Memory B cell (primary cell): ENCODE results near the gene PMPCA.

Experiments used
- ATAC-seq: fragments of 150-1000 bp; cut with Tn5 transposase; 2 replicates; pipeline ENCODE4 v1.10.0; 2021; ENCODE audit warnings: low read depth, mild to moderate bottlenecking, moderate library complexity
- DNase-seq, 2 donors: peaks; one replicate each; pipeline ENCODE4 v3.0.0; 2022; ENCODE audit warnings: low spot score in 2 of 2
- H3K27ac Mint-ChIP-seq: one replicate; pipeline ENCODE4 v1.8.0; 2022; ENCODE audit warnings: mild to moderate bottlenecking, moderate library complexity, mixed read lengths
- H3K27me3 Mint-ChIP-seq: one replicate; pipeline ENCODE4 v1.8.0; 2022; ENCODE audit warnings: mixed read lengths
- H3K36me3 Mint-ChIP-seq: one replicate; pipeline ENCODE4 v1.8.0; 2022; ENCODE audit warnings: mild to moderate bottlenecking, mixed read lengths
- H3K4me1 Mint-ChIP-seq: one replicate; pipeline ENCODE4 v1.8.0; 2022; ENCODE audit warnings: mixed read lengths
- H3K4me3 Mint-ChIP-seq: one replicate; pipeline ENCODE4 v1.8.0; 2022; ENCODE audit warnings: mild to moderate bottlenecking, moderate library complexity, mixed read lengths
- H3K9me3 Mint-ChIP-seq: one replicate; pipeline ENCODE4 v1.8.0; 2022; ENCODE audit warnings: mixed read lengths

Gene PMPCA

DNA sequence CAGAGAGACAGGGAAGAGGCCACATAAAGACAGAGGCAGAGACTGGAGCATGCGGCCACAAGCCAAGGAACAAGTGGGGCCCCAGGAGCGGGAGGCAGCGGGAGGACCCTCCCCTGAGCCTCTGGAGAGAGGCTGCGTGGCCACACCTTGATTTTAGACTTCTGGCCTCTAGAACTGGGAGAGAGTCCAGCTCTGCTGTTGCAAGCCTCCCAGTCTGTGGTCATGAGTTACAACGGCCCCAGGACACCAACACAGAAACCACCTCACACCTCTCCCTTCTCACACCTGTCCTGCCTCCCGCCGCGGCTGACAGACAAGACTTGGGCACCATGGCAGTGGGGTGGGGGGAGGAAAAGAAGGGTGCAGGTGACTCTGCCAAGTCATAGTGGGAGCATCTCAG lies 27.0 kb downstream of the PMPCA start:
- Mint-ChIP-seq H3K36me3 (no peaks in the 10 kb centered on the region), H3K27me3 (no peaks in the 10 kb centered on the region), H3K4me1 (peaks cover 23% of the 10 kb centered on the region), H3K9me3 (no peaks in the 10 kb centered on the region), H3K4me3 (peak overlapping the region; percentile 84), H3K27ac (peak overlapping the region; percentile 65)
- ATAC-seq (no peak), DNase-seq (no peak)

DNA sequence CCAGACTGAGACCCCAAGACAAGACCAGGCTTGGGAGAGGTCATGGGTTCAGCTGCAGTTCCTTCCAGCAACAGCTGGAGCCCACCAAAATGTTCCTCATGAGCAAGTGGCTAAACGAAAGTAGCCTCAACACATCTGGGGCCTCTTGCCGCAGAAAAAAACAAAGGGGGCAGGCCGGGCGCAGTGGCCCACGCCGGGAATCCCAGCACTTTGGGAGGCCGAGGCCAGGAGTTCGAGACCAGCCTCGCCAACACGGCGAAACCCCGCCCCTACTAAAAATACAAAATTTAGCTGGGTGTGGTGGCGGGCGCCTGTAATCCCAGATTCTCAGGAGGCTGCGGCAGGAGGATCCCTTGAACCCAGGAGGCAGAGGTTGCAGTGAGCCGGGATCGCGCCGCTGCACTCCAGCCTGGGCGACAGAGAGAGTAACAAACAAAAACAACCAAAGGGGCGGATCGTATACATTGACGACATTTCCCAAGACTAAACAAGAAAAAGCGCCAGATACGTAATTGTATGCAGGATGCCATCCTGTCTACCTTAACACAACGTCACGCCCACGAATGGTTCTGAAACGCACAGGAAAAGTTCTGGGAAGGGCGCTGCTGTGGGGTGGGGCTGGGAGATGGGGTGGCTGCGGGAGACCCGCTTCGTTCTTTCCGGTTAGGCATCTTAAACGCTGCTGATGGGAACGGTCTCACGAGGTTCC lies 27.5 kb downstream of the PMPCA start:
- Mint-ChIP-seq H3K4me3 (peak overlapping the region; percentile 84), H3K4me1 (peaks cover 23% of the 10 kb centered on the region), H3K27me3 (no peaks in the 10 kb centered on the region), H3K27ac (no peak overlapping the region), H3K36me3 (peaks cover 2% of the 10 kb centered on the region), H3K9me3 (no peaks in the 10 kb centered on the region)
- DNase-seq: no peak
- no peak for ATAC-seq

DNA sequence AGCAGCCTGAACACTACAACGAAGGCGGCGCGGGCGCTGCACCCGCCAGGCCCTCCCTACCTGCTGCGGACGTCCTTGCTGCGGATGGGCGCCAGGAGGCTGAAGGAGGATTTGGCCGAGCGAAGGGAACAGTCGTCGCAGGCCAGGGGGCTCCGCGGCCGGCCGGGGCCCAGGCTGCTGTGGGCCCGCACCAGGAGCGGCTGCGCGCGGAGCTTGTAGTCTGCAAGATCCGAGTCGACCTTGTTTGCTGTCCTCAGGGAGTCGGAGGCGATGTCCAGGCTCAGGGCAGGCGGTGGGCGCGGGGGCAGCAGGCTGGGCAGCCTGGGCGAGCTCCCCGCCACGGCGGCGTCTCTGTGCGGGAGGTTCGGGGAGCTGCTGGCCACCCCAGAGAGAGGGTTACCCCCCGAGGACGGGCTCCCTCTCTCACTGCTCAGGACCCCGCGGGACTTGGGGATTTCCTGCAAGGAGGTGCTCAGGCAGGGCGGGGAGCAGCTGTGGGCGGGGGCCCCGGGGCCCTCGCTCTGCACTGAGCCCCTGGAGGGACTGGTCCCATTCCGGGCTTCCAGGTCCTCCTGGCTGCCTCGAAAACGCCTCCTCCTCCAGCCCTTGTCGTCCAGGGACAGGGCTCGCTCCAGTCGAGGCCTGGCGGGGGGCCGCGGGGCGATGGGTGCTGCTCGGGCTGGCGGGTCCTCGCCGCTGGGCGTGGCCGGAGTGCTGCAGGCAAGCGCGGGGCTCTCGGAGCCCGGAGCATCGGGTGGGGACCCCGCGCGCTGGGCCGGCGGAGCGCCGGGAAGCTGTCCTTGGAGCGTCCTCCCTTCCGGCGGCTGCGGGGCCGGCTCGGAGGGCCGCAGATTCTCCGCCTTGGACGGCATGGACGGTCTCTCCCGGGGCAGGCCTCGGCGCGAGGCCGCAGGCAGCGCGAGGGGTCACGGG lies 28.4 kb downstream of the PMPCA start:
- peak; percentile 77 for ATAC-seq
- peaks cover 6% of the 10 kb centered on the region for H3K36me3 Mint-ChIP-seq
- no peak overlapping the region for H3K27ac Mint-ChIP-seq
- H3K4me1 Mint-ChIP-seq: peaks cover 23% of the 10 kb centered on the region
- DNase-seq: peak; percentile 46 to 65
- peak overlapping the region; percentile 84 for H3K4me3 Mint-ChIP-seq
- no peaks in the 10 kb centered on the region for H3K27me3 Mint-ChIP-seq
- no peaks in the 10 kb centered on the region for H3K9me3 Mint-ChIP-seq

DNA sequence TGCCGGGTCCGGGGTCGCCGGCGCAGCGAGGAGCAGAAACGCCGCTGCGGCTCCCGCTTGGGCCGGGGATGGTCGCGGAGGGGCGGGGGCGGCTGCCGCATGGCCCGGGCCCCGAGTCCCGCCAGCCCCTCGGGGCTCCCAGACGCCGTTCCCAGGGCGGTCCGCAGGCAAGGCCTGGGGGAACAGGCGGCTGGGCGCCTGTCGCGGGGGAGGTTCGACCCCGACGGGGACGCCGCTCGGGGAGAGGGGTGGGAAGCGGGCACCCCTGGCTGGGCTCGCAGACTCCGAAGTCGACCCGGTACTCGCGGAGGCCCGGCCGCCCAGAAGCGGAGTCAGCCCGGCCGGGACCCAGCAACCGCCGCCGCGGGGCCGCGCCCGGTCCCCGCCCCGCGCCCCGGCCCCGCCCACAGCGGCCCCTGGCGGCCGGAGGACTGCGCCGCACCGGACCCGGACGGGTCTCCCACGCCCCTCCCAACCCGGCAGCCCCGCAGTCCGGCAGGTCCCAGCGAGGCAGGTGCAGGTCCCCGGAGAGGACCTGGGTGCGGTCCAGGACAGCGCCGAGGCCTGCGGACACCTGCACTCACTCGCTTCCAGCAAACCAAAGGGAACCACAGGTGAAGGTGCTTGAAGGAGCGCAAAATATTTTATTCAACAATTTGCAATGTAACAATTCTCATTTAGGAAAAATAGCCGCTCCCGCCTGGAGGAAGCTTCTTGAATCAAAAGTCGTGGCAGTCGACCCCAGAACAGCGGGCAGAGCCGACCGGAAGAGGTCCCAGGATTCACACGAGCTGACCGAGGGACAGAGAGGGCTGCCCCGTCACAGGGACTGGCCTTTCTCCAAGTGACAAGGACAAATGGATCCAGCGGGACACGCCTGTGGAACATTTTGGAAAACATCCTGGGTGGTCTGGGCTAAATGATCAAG lies 29.3 kb downstream of the PMPCA start, which contains the start of gene INPP5E:
TSS of gene INPP5E (minus strand) at position 365 of the 928 bp plus-strand sequence. CDS start 426 bp downstream, outside the sequence.
- DNase-seq (peak; percentile 95 to 99), ATAC-seq (peak; percentile 83)
- Mint-ChIP-seq H3K27me3 (no peaks in the 10 kb centered on the region), H3K36me3 (peaks cover 9% of the 10 kb centered on the region), H3K4me3 (peak within 1 kb of the TSS; percentile 84), H3K9me3 (no peaks in the 10 kb centered on the region), H3K4me1 (peaks cover 23% of the 10 kb centered on the region), H3K27ac (no peak within 1 kb of the TSS)

DNA sequence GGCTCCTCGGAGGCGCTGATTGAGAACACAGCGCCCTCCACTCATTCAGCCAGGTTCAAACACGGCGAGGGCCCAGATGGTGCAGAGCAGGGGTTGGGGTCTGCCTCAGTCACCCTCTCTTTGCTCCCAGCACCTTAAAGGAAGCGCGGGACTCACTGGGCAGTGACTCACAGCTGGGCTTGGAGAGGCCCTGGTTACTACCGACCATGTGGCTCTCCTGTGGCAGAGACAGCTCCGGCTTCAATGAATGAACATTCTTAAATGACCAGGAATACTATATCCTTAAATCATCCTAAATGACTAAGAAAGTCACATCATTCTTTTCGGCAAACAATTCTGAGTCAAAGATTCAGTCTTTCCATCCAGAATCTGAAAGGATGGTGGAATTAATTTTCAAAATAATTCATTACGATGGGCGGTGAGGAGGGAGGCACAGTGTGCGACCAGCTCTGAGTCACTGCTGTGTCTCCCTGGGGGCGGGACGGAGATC lies 30.8 kb downstream of the PMPCA start:
- no peak for DNase-seq
- H3K4me1 Mint-ChIP-seq: peaks cover 18% of the 10 kb centered on the region
- no peaks in the 10 kb centered on the region for H3K27me3 Mint-ChIP-seq
- ATAC-seq: no peak
- no peaks in the 10 kb centered on the region for H3K9me3 Mint-ChIP-seq
- no peak overlapping the region for H3K27ac Mint-ChIP-seq
- H3K36me3 Mint-ChIP-seq: peaks cover 9% of the 10 kb centered on the region
- peak overlapping the region; percentile 5 for H3K4me3 Mint-ChIP-seq

DNA sequence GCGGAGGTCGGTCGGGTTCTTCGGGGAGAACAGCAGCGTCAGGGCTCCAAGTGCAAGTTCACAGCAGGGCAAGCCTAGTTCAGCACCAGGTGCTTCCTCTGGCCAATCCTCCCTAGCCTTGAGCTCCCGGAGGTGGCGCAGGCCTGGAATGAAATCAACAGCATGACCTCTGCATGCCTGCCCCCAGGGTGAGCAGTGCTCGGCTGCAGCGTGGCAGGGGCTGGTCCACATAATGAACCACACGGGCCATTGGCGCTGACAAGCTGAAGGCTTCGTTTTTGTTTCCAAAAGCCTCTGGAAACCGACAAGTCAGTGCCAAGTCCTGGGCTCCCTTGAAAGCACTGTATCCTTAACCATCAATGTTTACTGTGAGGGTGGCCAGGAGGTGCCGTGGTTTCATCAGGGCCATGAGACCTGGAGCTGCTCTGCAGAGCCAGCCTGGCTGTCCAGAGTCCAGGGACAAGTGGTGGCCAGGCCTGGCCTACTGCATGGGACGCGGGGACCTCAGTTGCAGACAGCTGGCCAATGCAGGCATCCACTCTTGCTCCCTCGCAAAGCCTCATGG lies 31.3 kb downstream of the PMPCA start:
- Mint-ChIP-seq H3K4me3 (no peak overlapping the region), H3K27me3 (no peaks in the 10 kb centered on the region), H3K4me1 (peaks cover 14% of the 10 kb centered on the region), H3K27ac (no peak overlapping the region), H3K36me3 (peaks cover 12% of the 10 kb centered on the region), H3K9me3 (no peaks in the 10 kb centered on the region)
- no peak for DNase-seq
- no peak for ATAC-seq

DNA sequence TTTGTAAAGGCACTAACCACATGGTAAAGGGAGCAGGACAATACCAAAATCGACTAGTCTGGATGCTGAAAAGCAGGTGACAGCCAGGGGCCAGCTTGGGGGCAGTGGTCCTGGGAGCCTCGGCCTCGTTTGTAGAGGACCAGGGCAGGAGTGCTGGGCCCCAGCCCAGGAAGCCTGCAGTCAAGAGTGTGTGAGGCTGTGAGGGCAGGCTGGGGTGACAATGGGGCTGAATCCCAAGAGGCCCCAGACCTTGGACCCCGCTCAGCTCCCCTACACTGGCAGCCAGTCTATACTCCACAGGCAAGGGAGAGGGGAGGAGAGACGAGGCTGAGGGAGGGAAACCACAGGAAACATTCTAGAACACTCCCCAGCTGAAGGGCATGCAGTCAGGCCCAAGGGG lies 31.8 kb downstream of the PMPCA start:
- DNase-seq (no peak), ATAC-seq (no peak)
- Mint-ChIP-seq H3K4me3 (no peak overlapping the region), H3K4me1 (peaks cover 11% of the 10 kb centered on the region), H3K36me3 (peaks cover 15% of the 10 kb centered on the region), H3K9me3 (no peaks in the 10 kb centered on the region), H3K27me3 (no peaks in the 10 kb centered on the region), H3K27ac (no peak overlapping the region)

DNA sequence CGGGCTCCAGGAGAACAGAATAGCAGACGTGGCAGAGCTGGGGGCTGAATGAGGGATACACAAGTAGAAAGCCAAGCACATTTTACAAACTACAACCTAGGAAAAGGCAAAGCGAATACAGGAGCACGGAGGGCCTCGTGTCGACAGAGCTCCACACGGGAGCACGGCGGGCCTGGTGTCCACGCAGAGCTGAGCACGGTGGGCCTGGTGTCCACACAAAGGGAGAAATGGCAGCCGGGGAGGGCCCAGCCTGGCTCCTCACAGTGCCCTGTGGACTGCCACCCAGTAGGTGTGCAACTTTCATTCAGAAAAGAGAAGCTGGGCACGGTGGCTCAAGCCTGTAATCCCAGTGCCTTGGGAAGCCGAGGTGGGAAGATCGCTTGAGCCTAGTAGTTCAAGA lies 32.6 kb downstream of the PMPCA start:
- H3K36me3 Mint-ChIP-seq: peaks cover 15% of the 10 kb centered on the region
- H3K27me3 Mint-ChIP-seq: no peaks in the 10 kb centered on the region
- H3K4me1 Mint-ChIP-seq: peaks cover 6% of the 10 kb centered on the region
- DNase-seq (no peak), ATAC-seq (no peak)
- no peak overlapping the region for H3K27ac Mint-ChIP-seq
- H3K9me3 Mint-ChIP-seq: no peaks in the 10 kb centered on the region
- no peak overlapping the region for H3K4me3 Mint-ChIP-seq

DNA sequence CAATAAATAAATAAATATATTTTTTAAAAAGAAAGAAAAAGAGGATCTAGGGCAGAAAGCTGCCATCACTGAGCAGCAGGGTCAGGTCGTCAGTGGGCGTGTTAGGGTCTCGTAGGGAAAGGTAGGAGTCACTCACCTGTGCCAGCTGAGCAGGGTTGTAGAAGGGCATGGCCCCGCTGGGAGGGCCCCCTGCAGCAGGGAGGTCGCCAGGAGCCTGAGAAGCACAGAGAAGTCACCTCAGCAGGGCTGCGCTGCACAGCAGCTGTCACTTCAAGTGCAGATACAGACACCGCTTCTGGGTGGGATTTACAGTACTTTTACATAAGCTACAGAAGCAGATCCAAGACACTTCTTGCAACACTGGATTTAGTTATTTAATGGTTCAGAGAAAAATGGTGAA lies 33.2 kb downstream of the PMPCA start:
- no peaks in the 10 kb centered on the region for H3K9me3 Mint-ChIP-seq
- peaks cover 20% of the 10 kb centered on the region for H3K36me3 Mint-ChIP-seq
- no peaks in the 10 kb centered on the region for H3K27me3 Mint-ChIP-seq
- H3K4me1 Mint-ChIP-seq: peaks cover 2% of the 10 kb centered on the region
- H3K27ac Mint-ChIP-seq: no peak overlapping the region
- DNase-seq (no peak), ATAC-seq (no peak)
- H3K4me3 Mint-ChIP-seq: no peak overlapping the region

DNA sequence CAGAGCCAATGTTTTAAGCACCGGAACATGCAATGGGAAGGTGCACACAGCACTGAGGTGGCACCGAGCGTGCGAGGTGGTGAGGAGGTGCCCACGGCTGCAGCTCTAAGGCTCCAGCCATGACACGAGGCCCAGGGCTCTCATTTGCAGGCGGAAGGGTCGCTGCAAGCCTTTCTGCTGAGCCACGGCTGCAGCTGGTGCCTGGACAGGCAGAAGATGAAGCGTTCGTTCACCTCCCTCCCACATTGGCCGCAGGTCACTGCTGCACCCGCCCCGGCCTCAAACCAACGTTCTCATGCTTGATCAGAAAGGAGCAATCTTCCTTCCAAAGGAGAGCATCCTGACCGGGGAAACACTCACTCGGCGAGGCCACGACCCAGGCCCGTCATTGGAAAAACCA lies 33.6 kb downstream of the PMPCA start:
- H3K36me3 Mint-ChIP-seq: peaks cover 20% of the 10 kb centered on the region
- H3K9me3 Mint-ChIP-seq: no peaks in the 10 kb centered on the region
- ATAC-seq (no peak), DNase-seq (no peak)
- H3K4me3 Mint-ChIP-seq: no peak overlapping the region
- H3K4me1 Mint-ChIP-seq: peaks cover 2% of the 10 kb centered on the region
- no peak overlapping the region for H3K27ac Mint-ChIP-seq
- H3K27me3 Mint-ChIP-seq: no peaks in the 10 kb centered on the region

DNA sequence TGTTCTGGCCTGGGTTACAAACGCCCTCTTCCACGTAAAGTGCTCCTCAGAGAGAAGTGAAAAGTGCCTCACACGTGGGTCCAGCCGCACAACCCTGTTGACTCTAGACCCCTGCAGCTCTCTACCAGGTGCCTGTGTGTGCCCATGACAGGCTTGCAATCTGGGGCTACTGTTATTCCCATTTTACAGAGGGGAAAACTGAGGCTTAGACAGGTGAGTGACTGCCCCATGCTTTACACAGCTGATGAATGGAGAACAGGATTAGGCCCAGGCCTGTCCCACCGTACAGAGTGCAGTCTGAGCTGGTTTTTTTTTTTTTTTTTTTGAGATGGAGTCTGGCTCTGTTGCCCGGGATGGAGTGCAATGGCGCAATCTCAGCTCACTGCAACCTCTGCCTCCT lies 35.3 kb downstream of the PMPCA start:
- Mint-ChIP-seq H3K27me3 (no peaks in the 10 kb centered on the region), H3K36me3 (peaks cover 28% of the 10 kb centered on the region), H3K4me3 (no peak overlapping the region), H3K27ac (no peak overlapping the region), H3K9me3 (no peaks in the 10 kb centered on the region), H3K4me1 (peaks cover 2% of the 10 kb centered on the region)
- no peak for DNase-seq
- no peak for ATAC-seq

DNA sequence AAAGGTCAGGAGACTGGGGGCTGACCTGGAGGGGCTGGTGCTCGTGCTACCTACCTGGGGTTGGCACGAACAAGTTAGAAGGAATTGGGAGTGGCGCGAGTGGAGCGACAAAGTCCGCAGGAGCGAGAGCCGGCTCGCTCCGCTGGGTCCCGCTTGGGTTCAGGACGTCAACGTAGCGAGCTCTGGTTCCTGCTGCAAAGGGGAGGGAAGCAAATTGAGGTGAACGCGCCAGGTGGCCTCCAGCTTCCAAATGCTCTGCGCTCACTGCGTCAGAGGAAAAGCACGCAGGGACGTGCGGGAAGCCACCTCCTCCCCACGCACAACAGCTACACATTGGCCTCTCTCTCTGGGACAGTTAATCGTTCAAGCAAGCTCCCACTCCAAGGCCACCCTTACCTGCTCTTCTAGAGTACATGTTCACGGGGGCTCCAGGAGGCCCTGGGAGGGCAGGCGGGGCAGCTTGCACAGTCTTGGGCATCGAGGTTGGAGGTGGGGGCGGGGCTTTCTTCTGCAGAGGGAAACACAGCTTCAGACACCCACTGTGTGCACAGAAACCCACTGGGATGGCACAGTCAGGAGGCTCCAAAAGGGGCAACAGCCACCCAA lies 36.8 kb downstream of the PMPCA start:
- no peak for DNase-seq
- Mint-ChIP-seq H3K27me3 (no peaks in the 10 kb centered on the region), H3K4me1 (peaks cover 2% of the 10 kb centered on the region), H3K36me3 (peaks cover 33% of the 10 kb centered on the region), H3K9me3 (no peaks in the 10 kb centered on the region), H3K27ac (no peak overlapping the region), H3K4me3 (no peak overlapping the region)
- no peak for ATAC-seq

DNA sequence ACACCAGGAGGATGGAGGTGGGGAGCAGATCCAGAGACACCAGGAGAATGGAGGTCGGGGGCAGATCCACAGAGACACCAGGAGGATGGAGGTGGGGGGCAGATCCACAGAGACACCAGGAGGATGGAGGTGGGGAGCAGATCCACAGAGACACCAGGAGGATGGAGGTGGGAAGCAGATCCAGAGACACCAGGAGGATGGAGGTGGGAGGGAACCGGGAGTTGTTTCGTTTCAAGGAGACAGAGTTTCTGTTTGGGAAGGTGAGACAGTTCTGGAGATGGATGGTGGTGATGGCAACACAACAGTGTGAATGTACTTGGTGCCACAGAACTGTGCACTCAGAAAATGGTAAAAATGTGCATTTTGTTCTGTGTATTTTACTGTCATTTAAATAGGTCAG lies 38.2 kb downstream of the PMPCA start:
- H3K27me3 Mint-ChIP-seq: no peaks in the 10 kb centered on the region
- peaks cover 35% of the 10 kb centered on the region for H3K36me3 Mint-ChIP-seq
- no peak overlapping the region for H3K27ac Mint-ChIP-seq
- no peaks in the 10 kb centered on the region for H3K9me3 Mint-ChIP-seq
- no peak for DNase-seq
- ATAC-seq: no peak
- H3K4me3 Mint-ChIP-seq: no peak overlapping the region
- peaks cover 2% of the 10 kb centered on the region for H3K4me1 Mint-ChIP-seq
